C4-2B (cell line): Measurements from ENCODE around the gene C20orf144.

Experiments
- CTCF ChIP-seq: fragments of 450-650 bp; conservative IDR thresholded peaks from 2 replicates; pipeline ENCODE4 v1.5.1; 2017; ENCODE audit warnings: mild to moderate bottlenecking
- ZFX ChIP-seq: fragments of 450-650 bp; IDR thresholded peaks from 2 replicates; pipeline ENCODE4 v1.6.1; 2017

- TF ChIP-seq CTCF (no peak), ZFX (no peak)
These were observed 48.7 kb downstream of the C20orf144 start for GRCh38 chr20:33710681-33711445.
